ENCODE measurements around the gene PXDN.

PXDN gene

GRCh38 chr2:1654696-1655374 lies 89.5 kb downstream of the PXDN start:
- Histone ChIP-seq H3K27me3 (ENCODE audit: insufficient read depth, low read depth, severe bottlenecking) (no peaks in the 10 kb centered on the region), H3K36me3 (peaks cover 32% of the 10 kb centered on the region), H3K4me3 (ENCODE audit: low read depth, low read length) (no peak overlapping the region), H3K9me3 (ENCODE audit: severe bottlenecking) (no peaks in the 10 kb centered on the region), H3K27ac (no peak overlapping the region)
- no peak for DNase-seq
- TF ChIP-seq CTCF (IDR thresholded peaks at IDR 0.05; ENCODE audit: low read depth, low read length) = no peak

- no peak for DNase-seq
- peaks cover 29% of the 10 kb centered on the region for H3K36me3 ChIP-seq
- H3K9me3 ChIP-seq (ENCODE audit: severe bottlenecking) = no peaks in the 10 kb centered on the region
- no peak for TF ChIP-seq CTCF (IDR thresholded peaks at IDR 0.05; ENCODE audit: low read depth, low read length)
- H3K27me3 ChIP-seq (ENCODE audit: insufficient read depth, low read depth, severe bottlenecking) = no peaks in the 10 kb centered on the region
- no peak overlapping the region for H3K4me3 ChIP-seq (ENCODE audit: low read depth, low read length)
- no peak overlapping the region for H3K27ac ChIP-seq
These were observed 90.2 kb downstream of the PXDN start for GRCh38 chr2:1653956-1654695.

- Histone ChIP-seq H3K4me3 (ENCODE audit: low read depth, low read length) (no peak overlapping the region), H3K27me3 (ENCODE audit: insufficient read depth, low read depth, severe bottlenecking) (no peaks in the 10 kb centered on the region), H3K9me3 (ENCODE audit: severe bottlenecking) (no peaks in the 10 kb centered on the region), H3K36me3 (peaks cover 30% of the 10 kb centered on the region), H3K27ac (no peak overlapping the region)
- DNase-seq = no peak
- no peak for TF ChIP-seq CTCF (IDR thresholded peaks at IDR 0.05; ENCODE audit: low read depth, low read length)
These were observed 92.1 kb downstream of the PXDN start for GRCh38 chr2:1652034-1652790.

GRCh38 chr2:1651121-1652033 lies 92.9 kb downstream of the PXDN start:
- no peak for DNase-seq
- Histone ChIP-seq H3K27me3 (ENCODE audit: insufficient read depth, low read depth, severe bottlenecking) (no peaks in the 10 kb centered on the region), H3K27ac (no peak overlapping the region), H3K9me3 (ENCODE audit: severe bottlenecking) (no peaks in the 10 kb centered on the region), H3K36me3 (peaks cover 30% of the 10 kb centered on the region), H3K4me3 (ENCODE audit: low read depth, low read length) (no peak overlapping the region)
- TF ChIP-seq CTCF (IDR thresholded peaks at IDR 0.05; ENCODE audit: low read depth, low read length) = no peak

GRCh38 chr2:1650085-1650872 lies 94.0 kb downstream of the PXDN start:
- H3K36me3 ChIP-seq = peaks cover 36% of the 10 kb centered on the region
- no peaks in the 10 kb centered on the region for H3K9me3 ChIP-seq (ENCODE audit: severe bottlenecking)
- TF ChIP-seq CTCF (IDR thresholded peaks at IDR 0.05; ENCODE audit: low read depth, low read length) = no peak
- no peak overlapping the region for H3K4me3 ChIP-seq (ENCODE audit: low read depth, low read length)
- DNase-seq = no peak
- no peaks in the 10 kb centered on the region for H3K27me3 ChIP-seq (ENCODE audit: insufficient read depth, low read depth, severe bottlenecking)
- no peak overlapping the region for H3K27ac ChIP-seq

Measured in WERI-Rb-1 (cell line).